Muscle of leg (tissue), 11 donors: ENCODE data around the gene RGR. TPM values are rescaled to one million over a fixed set of nuclear protein-coding genes. Genes with fewer than 3 reads are reported as not detected.

Source experiments
- DNase-seq: peaks from one replicate; pipeline ENCODE4 v3.0.0; 2013
- H3K27ac ChIP-seq: one replicate; pipeline ENCODE4 v1.5.1; 2013; ENCODE audit warnings: mild to moderate bottlenecking, low read length, control low read depth
- H3K27me3 ChIP-seq: one replicate; pipeline ENCODE4 v1.6.1; 2013; ENCODE audit warnings: low read length; ENCODE audit not compliant: control insufficient read depth, insufficient read depth
- H3K36me3 ChIP-seq: one replicate; pipeline ENCODE4 v1.6.1; 2013; ENCODE audit warnings: low read length; ENCODE audit not compliant: control insufficient read depth, insufficient read depth
- H3K4me1 ChIP-seq: one replicate; pipeline ENCODE4 v1.6.1; 2013; ENCODE audit warnings: low read length; ENCODE audit not compliant: control insufficient read depth, insufficient read depth
- H3K4me3 ChIP-seq: one replicate; pipeline ENCODE4 v1.5.1; 2013; ENCODE audit warnings: low read length, control low read depth
- H3K9me3 ChIP-seq: replicated peaks from 2 replicates; pipeline ENCODE4 v1.6.1; 2013; ENCODE audit warnings: low read depth, low read length; ENCODE audit not compliant: control insufficient read depth
- WGBS: methylation state at CpG from one replicate; pipeline ENCODE4 v1.1.5; 2013; ENCODE audit warnings: missing lambda C conversion rate; ENCODE audit not compliant: insufficient coverage; 5-methylcytosine and 5-hydroxymethylcytosine counted together
- polyA plus RNA-seq, 8 donors: library from polyadenylated mRNA; unstranded; fragments of 120-200 nt; gene quantifications; one replicate each; pipeline versions ENCODE4 v1.2.1 to v1.2.3, GENCODE V29; 2013; ENCODE audit warnings: inconsistent platforms in 1 of 8, low replicate concordance in 1 of 8; ENCODE audit not compliant: insufficient read length in 8 of 8, insufficient read depth in 1 of 8
- total RNA-seq: library from RNA; stranded (reverse); fragments of 120-200 nt; gene quantifications from one replicate; pipeline ENCODE4 v1.2.4, GENCODE V29; 2013

Gene RGR
- total and polyA plus RNA-seq, 9 donors = 6.1 to 20.7 (median 12.6) TPM

GRCh38 chr10:84256510-84257342 lies 11.9 kb downstream of the RGR start:
- peaks cover 3% of the 10 kb centered on the region for H3K36me3 ChIP-seq
- no peaks in the 10 kb centered on the region for H3K9me3 ChIP-seq
- peak; percentile 39 for DNase-seq
- WGBS = 41% methylated on average over 24 of the region's 35 CpGs
- no peaks in the 10 kb centered on the region for H3K27me3 ChIP-seq
- peaks cover 6% of the 10 kb centered on the region for H3K4me1 ChIP-seq
- H3K27ac ChIP-seq = no peak overlapping the region
- H3K4me3 ChIP-seq = no peak overlapping the region

GRCh38 chr10:84257343-84258020 lies 12.6 kb downstream of the RGR start:
- peaks cover 3% of the 10 kb centered on the region for H3K36me3 ChIP-seq
- no peak for DNase-seq
- H3K27me3 ChIP-seq = peaks cover 3% of the 10 kb centered on the region
- 69% methylated on average over 15 of the region's 15 CpGs for WGBS
- no peak overlapping the region for H3K27ac ChIP-seq
- no peak overlapping the region for H3K4me3 ChIP-seq
- H3K4me1 ChIP-seq = peaks cover 6% of the 10 kb centered on the region
- no peaks in the 10 kb centered on the region for H3K9me3 ChIP-seq

GRCh38 chr10:84258034-84258695 lies 13.3 kb downstream of the RGR start:
- WGBS = 94% methylated on average over 5 of the region's 7 CpGs
- Histone ChIP-seq H3K4me3 (no peak overlapping the region), H3K27ac (no peak overlapping the region), H3K9me3 (no peaks in the 10 kb centered on the region), H3K36me3 (peaks cover 3% of the 10 kb centered on the region), H3K4me1 (peaks cover 6% of the 10 kb centered on the region), H3K27me3 (peaks cover 3% of the 10 kb centered on the region)
- no peak for DNase-seq

GRCh38 chr10:84261236-84261915 lies 16.5 kb downstream of the RGR start:
- no peak for DNase-seq
- H3K4me1 ChIP-seq = peaks cover 18% of the 10 kb centered on the region
- no peaks in the 10 kb centered on the region for H3K36me3 ChIP-seq
- H3K27me3 ChIP-seq = peaks cover 5% of the 10 kb centered on the region
- no peak overlapping the region for H3K27ac ChIP-seq
- H3K9me3 ChIP-seq = no peaks in the 10 kb centered on the region
- no peak overlapping the region for H3K4me3 ChIP-seq
- WGBS = 80% methylated on average over 3 of the region's 7 CpGs

- Histone ChIP-seq H3K27ac (no peak overlapping the region), H3K9me3 (no peaks in the 10 kb centered on the region), H3K36me3 (no peaks in the 10 kb centered on the region), H3K4me3 (no peak overlapping the region), H3K27me3 (peaks cover 5% of the 10 kb centered on the region), H3K4me1 (peaks cover 12% of the 10 kb centered on the region)
- DNase-seq = no peak
- WGBS = 80% methylated on average over 3 of the region's 13 CpGs
Measured at GRCh38 chr10:84262190-84262956, 17.5 kb downstream of the RGR start.

GRCh38 chr10:84263716-84264115 lies 18.9 kb downstream of the RGR start:
- Histone ChIP-seq H3K36me3 (no peaks in the 10 kb centered on the region), H3K27me3 (peaks cover 5% of the 10 kb centered on the region), H3K9me3 (no peaks in the 10 kb centered on the region), H3K4me3 (no peak overlapping the region), H3K27ac (no peak overlapping the region), H3K4me1 (peaks cover 12% of the 10 kb centered on the region)
- DNase-seq = no peak
- WGBS = 45% methylated on average over 2 of the region's 5 CpGs

GRCh38 chr10:84264611-84265141 lies 19.8 kb downstream of the RGR start:
- H3K4me1 ChIP-seq = peaks cover 12% of the 10 kb centered on the region
- no peak overlapping the region for H3K4me3 ChIP-seq
- H3K27me3 ChIP-seq = peaks cover 5% of the 10 kb centered on the region
- DNase-seq = peak; percentile 56
- H3K36me3 ChIP-seq = no peaks in the 10 kb centered on the region
- 4% methylated on average over 9 of the region's 11 CpGs for WGBS
- H3K27ac ChIP-seq = peak overlapping the region; percentile 72
- H3K9me3 ChIP-seq = no peaks in the 10 kb centered on the region

- H3K4me1 ChIP-seq = peaks cover 12% of the 10 kb centered on the region
- no peaks in the 10 kb centered on the region for H3K9me3 ChIP-seq
- H3K27me3 ChIP-seq = peaks cover 5% of the 10 kb centered on the region
- WGBS = 75% methylated on average over 4 of the region's 4 CpGs
- H3K4me3 ChIP-seq = no peak overlapping the region
- peak; percentile 81 for DNase-seq
- peak overlapping the region; percentile 72 for H3K27ac ChIP-seq
- no peaks in the 10 kb centered on the region for H3K36me3 ChIP-seq
Measured at GRCh38 chr10:84265418-84265817, 20.6 kb downstream of the RGR start.

- WGBS = 46% methylated on average over 5 of the region's 7 CpGs
- DNase-seq = no peak
- no peak overlapping the region for H3K4me3 ChIP-seq
Measured at GRCh38 chr10:84267503-84268126, 22.8 kb downstream of the RGR start.

More at GRCh38 chr10:84267503-84268126, 22.8 kb downstream of the RGR start:
- Histone ChIP-seq H3K4me1 (peaks cover 12% of the 10 kb centered on the region), H3K27ac (no peak overlapping the region), H3K36me3 (no peaks in the 10 kb centered on the region), H3K27me3 (peaks cover 2% of the 10 kb centered on the region), H3K9me3 (no peaks in the 10 kb centered on the region)
